Measurements from ENCODE around the gene KIAA0753. TPM values are rescaled to one million over a fixed set of nuclear protein-coding genes. Genes with fewer than 3 reads are reported as not detected.

KIAA0753 gene
- total and polyA plus RNA-seq, 7 donors, result 3.6 to 18.3 (median 14.1) TPM

DNA sequence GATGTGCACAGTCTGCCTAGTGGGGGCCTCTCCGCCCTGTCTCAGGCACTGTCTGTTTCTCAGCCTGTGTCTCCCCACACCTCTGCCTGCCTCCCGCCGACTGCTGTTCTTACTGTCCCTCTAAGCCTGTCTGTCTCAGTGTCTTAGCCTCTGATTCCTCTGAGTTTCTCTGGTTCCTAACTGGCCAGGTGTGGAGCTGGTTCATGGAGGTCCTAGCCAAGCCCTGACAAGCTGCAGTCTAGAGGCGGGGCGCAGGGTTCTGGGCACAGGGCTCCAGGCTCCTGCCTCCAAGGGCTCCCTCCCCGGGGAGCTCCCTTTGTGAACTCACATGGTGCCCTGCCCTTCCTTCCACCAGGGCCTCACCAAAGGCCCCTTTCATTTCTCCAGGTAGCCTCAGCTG is 30.5 kb upstream of the KIAA0753 start:
- Histone ChIP-seq H3K4me3 (no peak overlapping the region), H3K27me3 (peaks cover 0 to 6% (median 0%) of the 10 kb centered on the region in 3 donors), H3K36me3 (no peaks in the 10 kb centered on the region), H3K4me1 (no peaks in the 10 kb centered on the region), H3K27ac (no peak overlapping the region), H3K9me3 (no peaks in the 10 kb centered on the region)
- no peak for DNase-seq
- TF ChIP-seq EP300 (IDR thresholded peaks at IDR 0.05), result no peak
- no peak for TF ChIP-seq POLR2AphosphoS5 (IDR thresholded peaks at IDR 0.05)
- TF ChIP-seq POLR2A (IDR thresholded peaks at IDR 0.05), result no peak
- TF ChIP-seq CTCF (IDR thresholded peaks at IDR 0.05), result no peak
- 83 to 91% methylated on average over 6 of the region's 6 CpGs for WGBS, 2 donors
- intact Hi-C loops (cut with DNase I), result no loop called here

- no peak for DNase-seq
- Histone ChIP-seq H3K4me3 (no peak overlapping the region), H3K36me3 (no peaks in the 10 kb centered on the region), H3K27ac (no peak overlapping the region), H3K4me1 (no peaks in the 10 kb centered on the region), H3K27me3 (peaks cover 0 to 6% (median 0%) of the 10 kb centered on the region in 3 donors), H3K9me3 (no peaks in the 10 kb centered on the region)
- intact Hi-C loops (cut with DNase I), result no loop called here
- TF ChIP-seq EP300 (IDR thresholded peaks at IDR 0.05) (no peak), POLR2A (IDR thresholded peaks at IDR 0.05) (no peak), CTCF (IDR thresholded peaks at IDR 0.05) (no peak), POLR2AphosphoS5 (IDR thresholded peaks at IDR 0.05) (no peak)
- 91 to 92% methylated on average over 8 of the region's 8 CpGs for WGBS, 2 donors
Measured at GRCh38 chr17:6670571-6670970, 30.1 kb upstream of the KIAA0753 start.

GRCh38 chr17:6669479-6670212 is 29.1 kb upstream of the KIAA0753 start:
- no peak for DNase-seq
- Histone ChIP-seq H3K27ac (no peak overlapping the region), H3K36me3 (no peaks in the 10 kb centered on the region), H3K4me3 (no peak overlapping the region), H3K9me3 (no peaks in the 10 kb centered on the region), H3K27me3 (peaks cover 0 to 6% (median 0%) of the 10 kb centered on the region in 3 donors), H3K4me1 (no peaks in the 10 kb centered on the region)
- 48 to 80% methylated on average over 10 of the region's 10 CpGs for WGBS, 2 donors
- TF ChIP-seq POLR2A (IDR thresholded peaks at IDR 0.05), result no peak
- TF ChIP-seq EP300 (IDR thresholded peaks at IDR 0.05), result no peak
- no peak for TF ChIP-seq CTCF (IDR thresholded peaks at IDR 0.05)
- TF ChIP-seq POLR2AphosphoS5 (IDR thresholded peaks at IDR 0.05), result no peak
- intact Hi-C loops (cut with DNase I), result loop anchor here (5.0 kb wide), 2 partner anchors 243 to 333 kb away; no protein-coding TSS in a partner anchor

DNA sequence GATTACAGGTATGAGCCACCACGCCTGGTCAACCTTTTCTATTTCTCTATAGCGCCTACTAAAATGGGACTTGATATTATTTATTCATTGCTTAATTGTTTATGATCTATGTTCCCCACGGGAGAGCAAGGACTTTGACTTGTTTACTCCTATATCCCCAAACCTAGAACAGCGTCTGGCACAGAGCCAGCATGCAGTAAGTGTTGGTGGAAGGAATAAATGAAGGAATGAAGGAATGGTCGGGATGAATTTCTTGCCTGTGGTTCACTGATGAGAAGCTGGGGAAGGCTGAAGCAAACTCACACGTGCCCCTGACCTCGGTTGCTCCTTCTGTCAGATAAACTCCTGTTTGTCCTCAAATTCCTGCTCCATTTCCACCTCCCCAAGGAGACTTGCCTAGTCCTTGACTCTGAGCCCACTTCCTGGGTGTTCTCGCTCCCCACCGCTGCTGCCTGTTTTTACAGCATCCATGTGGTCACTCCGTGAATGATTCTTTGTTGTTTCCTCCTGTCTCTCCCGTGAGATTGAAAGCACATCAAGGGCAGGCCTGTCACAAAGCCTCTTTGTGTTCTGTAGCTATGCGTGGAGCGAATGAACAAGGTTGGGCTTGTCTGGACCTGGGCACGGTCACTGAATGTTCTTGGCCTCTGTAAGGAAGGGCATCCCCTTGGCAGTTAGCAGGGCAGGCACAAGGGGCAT is 28.4 kb upstream of the KIAA0753 start:
- intact Hi-C loops (cut with DNase I), result loop anchor here (5.0 kb wide), 2 partner anchors 243 to 333 kb away; no protein-coding TSS in a partner anchor
- DNase-seq, result no peak

More for the DNA sequence above, 28.4 kb upstream of the KIAA0753 start:
- H3K27me3 ChIP-seq, result peaks cover 0 to 6% (median 0%) of the 10 kb centered on the region in 3 donors
- 49 to 81% methylated on average over 14 of the region's 14 CpGs for WGBS, 2 donors
- H3K4me1 ChIP-seq, result no peaks in the 10 kb centered on the region
- no peaks in the 10 kb centered on the region for H3K36me3 ChIP-seq
- H3K9me3 ChIP-seq, result no peaks in the 10 kb centered on the region
- H3K4me3 ChIP-seq, result no peak overlapping the region
- no peak overlapping the region for H3K27ac ChIP-seq
- TF ChIP-seq EP300 (IDR thresholded peaks at IDR 0.05) (no peak), POLR2A (IDR thresholded peaks at IDR 0.05) (no peak), CTCF (IDR thresholded peaks at IDR 0.05) (no peak), POLR2AphosphoS5 (IDR thresholded peaks at IDR 0.05) (no peak)

Measured in sigmoid colon (tissue), 7 donors.